NB4 (cell line): Measurements from ENCODE around the gene ATIC.

Source experiments
- DNase-seq: peaks from one replicate; pipeline ENCODE4 v3.0.0; 2010; ENCODE audit warnings: low read depth
- H3K4me3 ChIP-seq: one replicate; pipeline ENCODE4 v1.5.1; 2011; ENCODE audit warnings: mild to moderate bottlenecking, low read depth, low read length, moderate library complexity
- MYC ChIP-seq: IDR thresholded peaks from 2 replicates; pipeline ENCODE4 v1.6.1; 2011; ENCODE audit warnings: low read depth, low read length
- POLR2A ChIP-seq: IDR thresholded peaks from 2 replicates; pipeline ENCODE4 v1.6.1; 2011; ENCODE audit warnings: mild to moderate bottlenecking; ENCODE audit not compliant: insufficient read length; ENCODE audit errors: extremely low read depth
- TF ChIP-seq, protein P1 (sequence below): IDR thresholded peaks from one replicate; pipeline ENCODE4 v1.5.1; 2012; ENCODE audit warnings: low read depth, low read length
- TF ChIP-seq, protein P2 (sequence below): IDR thresholded peaks from 2 replicates; pipeline ENCODE4 v1.6.1; 2011; ENCODE audit warnings: low read depth, low read length

Gene ATIC

DNA sequence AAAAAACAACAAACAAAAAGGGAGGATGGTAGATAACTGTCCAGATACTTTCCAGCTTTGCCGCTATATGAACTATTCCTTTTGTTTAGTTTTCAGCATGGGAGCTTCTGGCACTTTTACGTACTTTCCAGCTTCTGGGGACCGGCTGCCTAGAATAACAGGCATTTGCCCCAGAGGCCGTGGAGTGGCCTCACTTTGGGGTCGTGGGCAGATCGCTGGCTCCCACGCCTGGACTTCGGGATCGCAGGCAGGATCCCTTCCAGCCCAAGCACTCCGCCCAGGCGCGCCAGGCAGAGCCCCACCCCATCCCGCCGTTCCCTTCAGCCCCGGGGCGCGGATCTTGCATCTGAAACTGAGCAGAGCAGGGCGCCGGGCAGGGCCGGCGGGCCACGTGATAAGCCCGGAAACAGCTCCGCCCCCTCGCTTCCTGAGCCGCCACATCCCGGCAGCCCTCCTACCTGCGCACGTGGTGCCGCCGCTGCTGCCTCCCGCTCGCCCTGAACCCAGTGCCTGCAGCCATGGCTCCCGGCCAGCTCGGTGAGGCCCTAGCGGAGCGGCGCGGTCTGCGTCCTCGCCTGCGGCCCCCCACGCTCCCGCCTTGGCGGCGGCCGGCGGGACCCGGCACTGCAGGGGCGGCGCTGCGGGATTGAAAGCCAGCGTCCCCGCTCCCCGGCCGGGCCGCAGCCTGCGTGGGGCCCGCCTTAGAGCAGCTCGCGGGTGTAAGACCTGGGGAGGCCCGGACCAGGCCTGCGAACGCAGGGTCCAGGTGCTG, at the start of gene ATIC:
Gene ATIC, plus strand, starts transcription at position 435 of the 772 bp plus-strand sequence. Its CDS starts 84 bp downstream, at position 519.
- peak within 1 kb of the TSS; percentile 95 for H3K4me3 ChIP-seq
- TF ChIP-seq MYC (peak; percentile 99), POLR2A (peak; percentile 75)
- TF ChIP-seq, protein P1, sequence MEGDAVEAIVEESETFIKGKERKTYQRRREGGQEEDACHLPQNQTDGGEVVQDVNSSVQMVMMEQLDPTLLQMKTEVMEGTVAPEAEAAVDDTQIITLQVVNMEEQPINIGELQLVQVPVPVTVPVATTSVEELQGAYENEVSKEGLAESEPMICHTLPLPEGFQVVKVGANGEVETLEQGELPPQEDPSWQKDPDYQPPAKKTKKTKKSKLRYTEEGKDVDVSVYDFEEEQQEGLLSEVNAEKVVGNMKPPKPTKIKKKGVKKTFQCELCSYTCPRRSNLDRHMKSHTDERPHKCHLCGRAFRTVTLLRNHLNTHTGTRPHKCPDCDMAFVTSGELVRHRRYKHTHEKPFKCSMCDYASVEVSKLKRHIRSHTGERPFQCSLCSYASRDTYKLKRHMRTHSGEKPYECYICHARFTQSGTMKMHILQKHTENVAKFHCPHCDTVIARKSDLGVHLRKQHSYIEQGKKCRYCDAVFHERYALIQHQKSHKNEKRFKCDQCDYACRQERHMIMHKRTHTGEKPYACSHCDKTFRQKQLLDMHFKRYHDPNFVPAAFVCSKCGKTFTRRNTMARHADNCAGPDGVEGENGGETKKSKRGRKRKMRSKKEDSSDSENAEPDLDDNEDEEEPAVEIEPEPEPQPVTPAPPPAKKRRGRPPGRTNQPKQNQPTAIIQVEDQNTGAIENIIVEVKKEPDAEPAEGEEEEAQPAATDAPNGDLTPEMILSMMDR = no peak
- TF ChIP-seq, protein P2, sequence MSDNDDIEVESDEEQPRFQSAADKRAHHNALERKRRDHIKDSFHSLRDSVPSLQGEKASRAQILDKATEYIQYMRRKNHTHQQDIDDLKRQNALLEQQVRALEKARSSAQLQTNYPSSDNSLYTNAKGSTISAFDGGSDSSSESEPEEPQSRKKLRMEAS = peak; percentile 99
- DNase-seq = peak; percentile 98

DNA sequence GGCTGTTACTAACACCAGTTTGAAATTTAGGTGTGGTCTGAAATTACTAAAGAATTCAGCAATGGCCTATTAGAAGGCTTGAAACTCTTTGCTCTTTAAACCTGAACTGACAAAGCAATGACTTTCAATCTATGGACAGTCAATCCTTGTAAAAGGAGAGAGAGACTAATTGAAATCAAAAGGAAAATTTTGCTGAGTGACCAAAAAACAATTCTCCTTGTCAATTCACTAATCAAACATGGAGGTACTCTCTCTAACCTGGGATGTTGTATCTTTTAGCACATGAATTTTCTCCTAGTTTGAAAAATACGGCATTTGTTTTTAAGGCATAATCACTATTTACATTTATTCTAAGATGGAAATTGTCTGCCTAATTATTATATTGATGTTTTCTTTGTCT, 49.6 kb upstream of the ATIC start:
- no peak overlapping the region for H3K4me3 ChIP-seq
- DNase-seq = no peak
- TF ChIP-seq POLR2A = no peak
- TF ChIP-seq, protein P2 = no peak
- TF ChIP-seq, protein P1 = no peak
- no peak for TF ChIP-seq MYC

DNA sequence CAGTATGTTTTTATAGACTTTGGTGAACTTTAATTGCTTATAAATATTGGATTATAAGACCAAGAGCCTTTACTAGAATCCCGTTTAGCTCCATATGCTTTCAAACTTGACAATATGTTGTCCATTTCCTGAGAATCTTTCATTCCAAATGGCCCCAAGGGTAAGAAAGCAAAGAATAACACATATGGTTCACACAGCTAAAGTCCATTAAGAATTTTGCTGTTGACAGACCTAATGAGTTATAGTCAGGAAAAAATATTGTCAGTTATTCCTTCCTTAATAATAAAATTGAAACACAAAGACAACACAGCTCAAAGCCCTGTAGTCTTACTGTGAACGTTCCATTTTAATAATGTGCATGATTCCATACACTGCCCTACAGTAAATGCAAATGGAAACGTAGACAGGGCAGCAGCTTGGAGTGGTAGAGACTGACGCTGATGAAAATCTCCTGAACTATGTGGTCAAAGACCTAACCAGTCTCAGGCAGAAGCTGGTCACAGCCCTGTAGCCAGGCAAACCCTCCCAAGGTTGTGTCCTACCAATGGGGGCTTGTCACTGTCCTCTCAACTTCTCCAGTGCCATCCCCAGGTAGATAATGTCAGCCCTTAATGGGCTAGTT, 49.0 kb upstream of the ATIC start:
- TF ChIP-seq POLR2A (no peak), MYC (no peak)
- TF ChIP-seq, protein P1 = no peak
- TF ChIP-seq, protein P2 = no peak
- no peak overlapping the region for H3K4me3 ChIP-seq
- DNase-seq = no peak

DNA sequence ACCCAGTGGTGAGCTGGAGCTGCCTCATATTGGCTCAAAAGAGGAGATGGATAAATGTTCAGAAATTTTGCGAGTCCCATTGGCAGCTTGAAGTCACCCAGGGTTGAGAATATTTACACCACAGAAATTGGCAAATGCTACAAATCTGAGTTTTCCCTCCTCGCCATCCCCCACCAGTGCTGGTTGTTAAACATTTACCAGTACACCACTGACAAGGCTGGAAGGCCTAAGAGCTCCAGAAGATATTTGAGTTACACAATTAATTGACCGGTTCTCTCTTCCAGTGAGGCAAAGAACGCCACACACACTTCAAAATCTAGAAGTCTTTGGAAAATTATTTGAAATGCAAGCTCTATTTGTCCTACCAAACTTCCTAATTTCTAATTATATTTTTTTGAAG, 47.5 kb upstream of the ATIC start:
- no peak for DNase-seq
- TF ChIP-seq, protein P2 = no peak
- TF ChIP-seq POLR2A = no peak
- no peak for TF ChIP-seq MYC
- TF ChIP-seq, protein P1 = no peak
- no peak overlapping the region for H3K4me3 ChIP-seq

DNA sequence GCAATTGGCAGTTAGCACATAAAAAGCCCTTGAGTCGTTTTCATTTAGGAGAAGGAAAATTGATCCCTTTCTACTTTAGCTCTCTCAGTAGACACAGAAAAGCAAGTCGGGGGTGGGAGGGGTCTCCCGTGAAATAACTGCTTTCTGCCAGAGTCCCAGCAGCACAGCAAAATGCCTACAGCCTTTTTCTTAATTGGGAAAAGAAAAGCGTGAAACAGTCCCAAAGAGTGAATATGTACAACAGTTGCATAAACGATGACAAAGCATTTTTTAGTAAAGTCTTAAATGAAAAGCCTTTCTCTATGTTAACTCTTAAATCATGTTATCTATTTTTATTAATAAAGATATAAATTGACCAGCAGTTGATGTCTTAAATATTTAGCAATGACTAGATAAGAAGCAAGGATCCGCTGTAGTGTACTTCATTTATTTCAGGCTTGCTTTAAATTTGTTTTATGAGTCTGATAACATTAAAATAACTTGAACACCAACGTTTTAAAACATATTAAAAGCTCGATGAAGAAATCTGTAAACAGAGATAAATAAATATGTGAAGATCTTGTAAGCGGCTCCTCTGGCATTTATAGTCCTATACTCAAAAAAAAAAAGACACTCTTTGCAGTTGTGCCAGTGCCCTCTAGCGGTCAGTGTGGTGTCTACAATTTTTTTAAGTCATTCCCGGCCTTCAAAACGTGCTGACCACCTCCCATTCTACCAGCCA, 42.3 kb upstream of the ATIC start:
- DNase-seq = peak; percentile 74
- H3K4me3 ChIP-seq = no peak overlapping the region
- no peak for TF ChIP-seq POLR2A
- TF ChIP-seq, protein P1 = peak; percentile 68
